Neural cell (in vitro differentiated cells): Measurements from ENCODE around the gene STAT3. TPM values are rescaled to one million over a fixed set of nuclear protein-coding genes. Genes with fewer than 3 reads are reported as not detected.

Source experiments
- H2AFZ ChIP-seq: fragments of 200-600, 300-800 bp; sonication (generic), shearing (Covaris generic); 2 replicates; pipeline ENCODE4 v1.6.0; 2014; ENCODE audit warnings: low read depth, mild to moderate bottlenecking, antibody characterized with exemption, low read length, moderate library complexity
- H3F3A ChIP-seq: fragments of 200-600 bp; shearing (Covaris generic); 2 replicates; pipeline ENCODE4 v1.6.1; 2016; ENCODE audit warnings: mild to moderate bottlenecking, moderate library complexity, mixed read lengths, antibody characterized with exemption, low read length; ENCODE audit not compliant: insufficient read depth, poor library complexity, severe bottlenecking
- H3K27ac ChIP-seq: fragments of 200-600, 300-800 bp; sonication (generic), shearing (Covaris generic); 2 replicates; pipeline ENCODE4 v1.5.1; 2014; ENCODE audit warnings: mild to moderate bottlenecking, low read length, moderate library complexity
- H3K27me3 ChIP-seq: fragments of 300-800, 200-600 bp; sonication (generic), shearing (Covaris generic); 2 replicates; pipeline ENCODE4 v1.6.0; 2014; ENCODE audit warnings: mild to moderate bottlenecking, low read depth, low read length, moderate library complexity; ENCODE audit not compliant: insufficient read depth
- H3K36me3 ChIP-seq: fragments of 300-800, 200-600 bp; sonication (generic), shearing (Covaris generic); 2 replicates; pipeline ENCODE4 v1.5.1; 2014; ENCODE audit warnings: mild to moderate bottlenecking, antibody characterized with exemption, low read length, moderate library complexity; ENCODE audit not compliant: insufficient read depth
- H3K4me2 ChIP-seq: fragments of 300-800, 200-600 bp; sonication (generic), shearing (Covaris generic); 2 replicates; pipeline ENCODE4 v1.6.0; 2014; ENCODE audit warnings: mild to moderate bottlenecking, low read length
- H3K4me3 ChIP-seq: fragments of 300-800, 200-600 bp; sonication (generic), shearing (Covaris generic); 2 replicates; pipeline ENCODE4 v1.5.1; 2014; ENCODE audit warnings: mild to moderate bottlenecking, low read length, moderate library complexity
- H3K79me2 ChIP-seq: fragments of 200-600 bp; shearing (Covaris generic); replicated peaks from 2 replicates; pipeline ENCODE4 v1.6.0; 2014; ENCODE audit warnings: mild to moderate bottlenecking, low read length, moderate library complexity; ENCODE audit not compliant: insufficient read depth
- H3K9ac ChIP-seq: fragments of 300-800, 200-600 bp; sonication (generic), shearing (Covaris generic); 2 replicates; pipeline ENCODE4 v1.6.1; 2016; ENCODE audit warnings: mild to moderate bottlenecking, low read length, mixed read lengths
- H3K9me2 ChIP-seq: fragments of 200-600 bp; shearing (Covaris generic); 2 replicates; pipeline ENCODE4 v1.6.1; 2016; ENCODE audit warnings: mild to moderate bottlenecking, low read length, mixed read lengths; ENCODE audit not compliant: insufficient read depth
- H3K9me3 ChIP-seq: fragments of 200-600, 300-800 bp; sonication (generic), shearing (Covaris generic); 2 replicates; pipeline ENCODE4 v1.6.1; 2016; ENCODE audit warnings: mild to moderate bottlenecking, mixed run types, low read length, moderate library complexity, mixed read lengths
- H4K20me1 ChIP-seq: fragments of 200-600 bp; shearing (Covaris generic); 2 replicates; pipeline ENCODE4 v1.6.1; 2016; ENCODE audit warnings: mild to moderate bottlenecking, mixed run types; ENCODE audit not compliant: insufficient read depth
- EP300 ChIP-seq: fragments of 450-650 bp; conservative IDR thresholded peaks from 2 replicates; pipeline ENCODE4 v1.6.1; 2014; ENCODE audit warnings: antibody characterized with exemption, mild to moderate bottlenecking, moderate library complexity; ENCODE audit not compliant: poor library complexity, severe bottlenecking
- EZH2 ChIP-seq: fragments of 200-600, 300-800 bp; shearing (Covaris generic), sonication (generic); IDR thresholded peaks from 2 replicates; pipeline ENCODE4 v1.6.1; 2014; ENCODE audit warnings: antibody characterized with exemption, low read length, borderline replicate concordance, mild to moderate bottlenecking; ENCODE audit not compliant: insufficient read depth, poor library complexity, severe bottlenecking
- MXI1 ChIP-seq: fragments of 450-650 bp; conservative IDR thresholded peaks from 2 replicates; pipeline ENCODE4 v1.6.1; 2014; ENCODE audit warnings: antibody characterized with exemption, mild to moderate bottlenecking; ENCODE audit not compliant: poor library complexity, severe bottlenecking
- POLR2AphosphoS5 ChIP-seq: IDR thresholded peaks from 2 replicates; pipeline ENCODE4 v1.6.1; 2012
- RAD21 ChIP-seq: fragments of 450-650 bp; conservative IDR thresholded peaks from 2 replicates; pipeline ENCODE4 v1.6.1; 2014; ENCODE audit warnings: antibody characterized with exemption, mild to moderate bottlenecking, moderate library complexity
- REST ChIP-seq: IDR thresholded peaks from 2 replicates; pipeline ENCODE4 v1.6.1; 2012; ENCODE audit warnings: borderline replicate concordance
- SMC3 ChIP-seq: fragments of 450-650 bp; conservative IDR thresholded peaks from 2 replicates; pipeline ENCODE4 v1.6.1; 2014; ENCODE audit warnings: antibody characterized with exemption, mild to moderate bottlenecking, moderate library complexity; ENCODE audit not compliant: poor library complexity
- TAF1 ChIP-seq: IDR thresholded peaks from 2 replicates; pipeline ENCODE4 v1.6.1; 2012; ENCODE audit warnings: low read depth
- polyA plus RNA-seq: library from polyadenylated mRNA; depleted of rRNA; stranded (reverse); fragments of >200 nt; gene quantifications from 2 replicates; pipeline ENCODE4 v1.2.3, GENCODE V29; 2014
- TF ChIP-seq, protein P1 (sequence below): fragments of 450-650 bp; IDR thresholded peaks from 2 replicates; pipeline ENCODE4 v1.5.1; 2014; ENCODE audit warnings: antibody characterized with exemption, mild to moderate bottlenecking, moderate library complexity; ENCODE audit not compliant: poor library complexity, severe bottlenecking

STAT3 gene
- polyA plus RNA-seq, 1 donor from 2014 or later = 24.2 TPM

DNA sequence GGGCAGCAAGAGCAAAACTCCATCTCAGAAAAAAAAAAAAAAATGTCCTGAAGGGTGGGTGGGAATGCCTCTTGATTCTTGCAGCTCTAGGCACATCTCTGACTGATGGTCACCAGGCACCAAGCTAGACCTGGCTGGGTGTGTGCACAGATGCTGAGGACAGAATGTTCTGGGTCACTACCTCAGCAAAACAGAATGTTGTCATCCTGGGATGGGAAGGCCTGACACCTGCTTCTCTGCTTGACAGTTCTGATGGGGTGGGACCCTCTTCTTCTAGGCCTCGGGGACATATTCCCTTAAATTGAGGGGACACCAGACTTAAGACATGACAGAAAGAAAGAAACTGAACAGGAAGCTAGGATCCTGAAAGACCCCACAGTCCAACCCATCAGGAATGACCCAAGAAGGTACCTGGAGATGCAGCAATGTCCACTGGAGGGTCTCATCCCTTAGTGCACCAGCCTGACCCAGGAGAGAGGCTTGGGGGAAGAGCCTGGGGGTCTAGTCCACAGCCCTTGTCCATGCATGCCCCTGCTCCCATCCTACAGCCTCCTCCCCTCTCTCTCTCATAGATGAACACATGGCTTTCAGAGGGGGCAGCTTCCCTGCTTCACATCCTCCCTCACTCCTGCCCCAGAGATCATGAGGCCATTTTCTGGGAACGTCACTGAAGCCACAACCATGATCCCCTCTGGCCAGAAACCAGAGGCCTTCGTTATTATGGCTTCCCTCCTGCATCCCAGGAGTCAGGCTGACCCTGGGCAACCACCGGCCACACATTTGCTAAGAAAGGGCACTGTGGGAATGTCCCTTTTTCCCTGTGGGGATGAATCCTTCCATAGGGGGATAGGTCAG is 108.2 kb downstream of the STAT3 start:
- Histone ChIP-seq H3K27ac (no peak overlapping the region), H3K4me3 (no peak overlapping the region), H2AFZ (no peak overlapping the region), H3K9me2 (no peaks in the 10 kb centered on the region), H3F3A (no peaks in the 10 kb centered on the region), H3K36me3 (no peaks in the 10 kb centered on the region), H3K4me2 (no peak overlapping the region), H3K27me3 (no peaks in the 10 kb centered on the region), H3K9ac (no peak overlapping the region), H4K20me1 (no peaks in the 10 kb centered on the region), H3K79me2 (peaks cover 3% of the 10 kb centered on the region), H3K9me3 (no peaks in the 10 kb centered on the region)
- no peak for TF ChIP-seq POLR2AphosphoS5
- no peak for TF ChIP-seq SMC3
- no peak for TF ChIP-seq RAD21
- TF ChIP-seq REST = no peak
- no peak for TF ChIP-seq EP300
- TF ChIP-seq MXI1 = no peak
- no peak for TF ChIP-seq TAF1
- TF ChIP-seq, protein P1, sequence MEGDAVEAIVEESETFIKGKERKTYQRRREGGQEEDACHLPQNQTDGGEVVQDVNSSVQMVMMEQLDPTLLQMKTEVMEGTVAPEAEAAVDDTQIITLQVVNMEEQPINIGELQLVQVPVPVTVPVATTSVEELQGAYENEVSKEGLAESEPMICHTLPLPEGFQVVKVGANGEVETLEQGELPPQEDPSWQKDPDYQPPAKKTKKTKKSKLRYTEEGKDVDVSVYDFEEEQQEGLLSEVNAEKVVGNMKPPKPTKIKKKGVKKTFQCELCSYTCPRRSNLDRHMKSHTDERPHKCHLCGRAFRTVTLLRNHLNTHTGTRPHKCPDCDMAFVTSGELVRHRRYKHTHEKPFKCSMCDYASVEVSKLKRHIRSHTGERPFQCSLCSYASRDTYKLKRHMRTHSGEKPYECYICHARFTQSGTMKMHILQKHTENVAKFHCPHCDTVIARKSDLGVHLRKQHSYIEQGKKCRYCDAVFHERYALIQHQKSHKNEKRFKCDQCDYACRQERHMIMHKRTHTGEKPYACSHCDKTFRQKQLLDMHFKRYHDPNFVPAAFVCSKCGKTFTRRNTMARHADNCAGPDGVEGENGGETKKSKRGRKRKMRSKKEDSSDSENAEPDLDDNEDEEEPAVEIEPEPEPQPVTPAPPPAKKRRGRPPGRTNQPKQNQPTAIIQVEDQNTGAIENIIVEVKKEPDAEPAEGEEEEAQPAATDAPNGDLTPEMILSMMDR = no peak
- no peak for TF ChIP-seq EZH2

DNA sequence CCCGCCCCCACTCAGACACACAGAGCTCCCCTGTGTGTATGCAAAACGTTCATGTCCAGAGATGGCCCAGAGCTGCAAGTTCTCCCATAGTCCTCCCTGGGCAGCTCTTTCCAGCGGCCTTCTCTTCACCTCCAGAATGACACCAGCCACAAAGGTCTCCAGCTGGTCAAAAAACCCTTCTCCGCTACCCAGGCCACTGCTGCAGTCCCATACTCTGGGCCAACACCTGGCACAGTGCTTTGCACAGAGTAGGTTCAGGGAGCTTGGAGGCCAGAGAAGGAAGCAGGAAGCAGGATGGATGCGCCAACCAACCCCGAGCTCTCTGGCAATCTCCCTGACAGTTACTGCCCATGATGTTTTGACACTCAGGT is 110.9 kb downstream of the STAT3 start:
- TF ChIP-seq SMC3 = no peak
- no peak for TF ChIP-seq MXI1
- no peak for TF ChIP-seq REST
- TF ChIP-seq EP300 = no peak
- TF ChIP-seq, protein P1 = no peak
- TF ChIP-seq EZH2 = no peak
- TF ChIP-seq RAD21 = no peak
- no peak overlapping the region for H2AFZ ChIP-seq

More for the DNA sequence above, 110.9 kb downstream of the STAT3 start:
- H3K27ac ChIP-seq = peak overlapping the region; percentile 88
- H3F3A ChIP-seq = no peaks in the 10 kb centered on the region
- peak overlapping the region; percentile 77 for H3K9ac ChIP-seq
- no peaks in the 10 kb centered on the region for H3K9me2 ChIP-seq
- H3K36me3 ChIP-seq = no peaks in the 10 kb centered on the region
- H3K27me3 ChIP-seq = no peaks in the 10 kb centered on the region
- peaks cover 30% of the 10 kb centered on the region for H3K79me2 ChIP-seq
- peak overlapping the region; percentile 78 for H3K4me3 ChIP-seq
- no peaks in the 10 kb centered on the region for H4K20me1 ChIP-seq
- H3K9me3 ChIP-seq = no peaks in the 10 kb centered on the region
- peak overlapping the region; percentile 64 for H3K4me2 ChIP-seq
